ENCODE measurements around the gene OSBPL5. TPM values are rescaled to one million over a fixed set of nuclear protein-coding genes. Genes with fewer than 3 reads are reported as not detected.

OSBPL5 gene
- total RNA-seq, 1 donor from 2014 or later, result 28.9 TPM

DNA sequence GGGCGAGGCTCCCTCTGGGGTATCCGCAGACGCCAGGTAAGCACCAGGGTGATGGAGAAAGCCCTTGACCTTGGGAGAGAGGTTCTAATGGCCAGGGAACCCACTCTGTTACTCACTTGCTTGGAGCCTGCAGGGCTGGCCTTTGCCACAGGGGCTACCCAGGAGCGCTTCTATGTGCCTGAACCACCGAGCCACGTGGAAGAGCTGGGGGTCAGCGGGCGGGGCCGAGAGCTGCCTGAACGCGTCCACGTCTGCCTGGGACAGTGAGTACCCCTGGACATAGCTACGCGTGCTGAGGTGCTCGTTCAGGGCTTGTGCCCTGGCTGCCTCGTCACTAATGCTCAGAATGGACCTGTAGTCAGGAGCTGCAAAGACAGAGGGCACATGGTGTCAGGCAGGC, 117.5 kb downstream of the OSBPL5 start:
- DNase-seq (ENCODE audit: low spot score in 2 of 2) (no peak), FAIRE-seq (no peak)

- no peak for FAIRE-seq
- no peak for DNase-seq (ENCODE audit: low spot score in 2 of 2)
These were observed 118.5 kb downstream of the OSBPL5 start for GRCh38 chr11:3046641-3047040.

DNA sequence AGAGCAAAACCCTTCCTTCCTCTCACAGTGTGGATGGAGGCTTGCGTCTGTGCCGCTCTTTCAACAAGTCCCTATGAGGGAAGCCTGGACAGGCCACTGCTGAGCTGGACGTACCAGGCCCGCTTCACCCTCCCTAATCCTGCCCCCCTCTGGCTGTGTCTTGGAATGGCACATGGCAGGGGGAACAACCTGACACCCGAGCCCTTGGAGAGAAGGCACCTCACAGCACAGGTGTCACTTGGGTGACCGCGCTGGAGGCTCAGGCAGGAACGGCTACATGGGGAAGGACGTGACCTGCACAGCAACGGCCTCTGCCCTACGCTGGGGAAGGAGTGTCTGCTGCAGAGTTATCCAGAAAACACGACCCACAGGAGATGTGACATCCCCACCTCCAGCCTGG, 118.9 kb downstream of the OSBPL5 start:
- FAIRE-seq (no peak), DNase-seq (ENCODE audit: low spot score in 2 of 2) (no peak)

DNA sequence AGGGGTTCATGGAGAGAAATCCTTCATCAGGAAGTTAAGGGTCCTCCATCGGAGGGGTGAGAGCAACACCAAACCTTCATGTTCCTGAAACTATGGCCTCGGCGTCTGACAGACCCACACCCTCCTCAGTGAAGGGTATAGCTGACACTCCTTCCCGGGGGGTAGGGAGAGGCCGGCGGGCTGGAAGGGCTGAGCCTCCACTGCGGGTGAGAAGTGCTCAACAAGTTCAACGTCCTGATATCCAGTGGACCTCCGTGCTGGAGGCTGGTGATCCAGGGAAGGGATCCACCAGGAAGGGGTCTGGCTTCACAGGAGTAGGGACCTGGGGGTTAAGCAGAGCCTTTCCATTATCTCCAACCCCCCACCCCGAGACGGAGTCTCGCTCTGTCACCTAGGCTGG, 120.2 kb downstream of the OSBPL5 start:
- FAIRE-seq, result no peak
- DNase-seq (ENCODE audit: low spot score in 2 of 2), result no peak

- DNase-seq (ENCODE audit: low spot score in 2 of 2) (no peak), FAIRE-seq (no peak)
These were observed 121.1 kb downstream of the OSBPL5 start for GRCh38 chr11:3044004-3044403.

DNA sequence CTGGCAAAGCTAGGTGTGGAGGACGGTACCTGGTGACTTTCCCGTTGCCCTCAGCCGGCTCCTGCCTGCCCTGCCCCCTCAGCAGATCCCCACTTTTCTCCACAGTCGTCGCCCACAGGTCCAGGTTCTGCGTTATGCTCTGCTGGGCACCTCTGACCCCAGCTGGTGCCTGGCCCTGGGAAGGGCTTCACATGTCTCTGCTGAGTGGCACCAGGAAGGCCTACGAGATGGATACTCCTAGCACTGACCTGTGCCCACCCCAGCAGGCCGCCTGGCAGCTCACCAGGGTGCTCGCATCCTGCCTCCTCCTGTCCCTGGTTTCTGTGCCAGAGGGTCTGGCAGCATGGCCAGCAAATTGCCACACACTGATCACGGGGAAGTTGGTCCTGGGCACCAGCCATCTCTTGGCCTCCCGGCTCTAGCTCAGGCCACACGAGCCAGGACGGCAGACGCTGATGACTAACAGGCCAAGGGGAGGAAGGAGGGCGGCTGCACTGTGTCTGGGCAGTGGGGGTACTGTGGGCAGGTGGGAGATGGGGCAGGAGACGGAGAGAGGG, 121.7 kb downstream of the OSBPL5 start:
- FAIRE-seq, result no peak
- DNase-seq (ENCODE audit: low spot score in 2 of 2), result no peak

GRCh38 chr11:3042496-3043314, 122.4 kb downstream of the OSBPL5 start:
- no peak for DNase-seq (ENCODE audit: low spot score in 2 of 2)
- no peak for FAIRE-seq

DNA sequence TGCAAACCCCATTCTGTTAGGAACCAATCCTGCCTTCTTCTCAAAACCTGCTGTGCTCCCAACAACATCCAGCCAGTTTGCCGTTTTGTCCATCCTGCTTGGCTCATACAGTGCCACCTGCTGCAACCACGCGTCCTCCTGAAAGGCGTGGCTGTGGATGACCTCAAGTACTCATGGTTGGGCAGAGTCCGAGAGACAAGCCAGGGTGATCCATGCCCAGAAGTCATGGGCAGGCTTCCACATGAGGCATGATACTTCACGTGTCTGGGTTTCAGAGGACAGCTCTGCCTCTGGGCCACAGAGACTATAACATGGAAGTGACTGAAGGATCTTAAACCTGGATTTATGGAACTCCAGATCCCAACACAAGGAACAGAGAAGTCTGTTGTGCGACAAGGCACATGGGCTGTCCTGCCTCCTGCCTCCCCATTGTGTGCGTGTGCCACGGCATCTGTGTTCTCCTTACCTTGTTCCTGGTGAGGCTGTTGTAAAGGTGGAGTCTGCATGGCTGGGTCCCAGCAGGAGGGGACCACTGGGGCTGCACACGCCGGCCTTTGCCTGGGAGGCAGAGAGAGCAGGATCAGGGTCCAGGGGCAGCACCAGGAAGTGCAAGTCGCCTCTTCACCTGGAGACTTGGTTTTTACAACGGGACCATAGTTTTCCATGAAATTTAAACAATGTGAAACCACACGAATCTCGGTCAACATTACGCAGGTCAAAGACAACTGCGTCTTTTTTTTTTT, 123.2 kb downstream of the OSBPL5 start:
- no peak for DNase-seq (ENCODE audit: low spot score in 2 of 2)
- FAIRE-seq, result no peak

GRCh38 chr11:3040881-3041280, 124.2 kb downstream of the OSBPL5 start:
- DNase-seq (ENCODE audit: low spot score in 2 of 2), result no peak
- no peak for FAIRE-seq

DNA sequence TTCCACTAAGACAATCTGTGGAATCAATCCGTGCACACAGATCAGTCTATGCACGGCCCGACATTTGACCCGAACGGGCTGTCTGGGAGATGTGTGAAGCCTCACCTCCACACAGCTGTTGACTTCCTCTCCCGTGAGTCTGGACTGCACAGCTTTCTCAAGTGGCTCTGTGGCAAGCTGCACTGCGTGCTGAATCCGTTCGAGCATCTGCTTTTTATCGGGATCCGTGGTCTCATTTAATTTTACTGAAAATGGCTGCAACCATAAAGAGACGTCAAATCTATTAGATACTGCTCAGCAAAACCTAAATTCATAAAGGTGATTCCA, 127.2 kb downstream of the OSBPL5 start:
- FAIRE-seq, result no peak
- no peak for DNase-seq (ENCODE audit: low spot score in 2 of 2)

Small RNA genes within 50 kb of the gene (small RNA-seq; reads per million reads assigned to genes)
- gene RNU1-91P, result not detected

Other genes with a start within 250 kb of the OSBPL5 start
- not detected for gene PHLDA2, start 235.9 kb downstream of the OSBPL5 start, total RNA-seq
- 245 TPM for gene NAP1L4, start 173.0 kb downstream of the OSBPL5 start, total RNA-seq
- gene CARS1, start 107.9 kb downstream of the OSBPL5 start, total RNA-seq, result 33.8 TPM
- not detected for gene MRGPRG, start 53.5 kb upstream of the OSBPL5 start, total RNA-seq
- gene MRGPRE, start 67.1 kb upstream of the OSBPL5 start, total RNA-seq, result not detected
- 45.7 TPM for gene ZNF195, start 213.8 kb upstream of the OSBPL5 start, total RNA-seq